Adipose tissue (tissue), 3 donors: ENCODE results near the gene MEAF6. TPM values are rescaled to one million over a fixed set of nuclear protein-coding genes. Genes with fewer than 3 reads are reported as not detected.

Source experiments
- H3K27ac ChIP-seq: one replicate; pipeline ENCODE4 v1.5.1; 2013; ENCODE audit warnings: low read depth, low read length
- WGBS, 3 donors: extraction: QIAGEN DNeasy Blood & Tissue Kit; methylation state at CpG; one replicate each; pipeline ENCODE4 v1.1.7; 2013; 5-methylcytosine and 5-hydroxymethylcytosine counted together
- polyA plus RNA-seq, 3 donors: library from polyadenylated mRNA; stranded (reverse); fragments of 200-250 nt; gene quantifications; one replicate each; pipeline ENCODE4 v1.2.3, GENCODE V29; 2013
- donor health status: healthy with polysubstance abuse.
- donor health status: Bipolar disorder and iron deficiency.
- donor health status: healthy.

The MEAF6 gene
- polyA plus RNA-seq, 3 donors, result 27.6 to 57.4 (median 32.1) TPM

DNA sequence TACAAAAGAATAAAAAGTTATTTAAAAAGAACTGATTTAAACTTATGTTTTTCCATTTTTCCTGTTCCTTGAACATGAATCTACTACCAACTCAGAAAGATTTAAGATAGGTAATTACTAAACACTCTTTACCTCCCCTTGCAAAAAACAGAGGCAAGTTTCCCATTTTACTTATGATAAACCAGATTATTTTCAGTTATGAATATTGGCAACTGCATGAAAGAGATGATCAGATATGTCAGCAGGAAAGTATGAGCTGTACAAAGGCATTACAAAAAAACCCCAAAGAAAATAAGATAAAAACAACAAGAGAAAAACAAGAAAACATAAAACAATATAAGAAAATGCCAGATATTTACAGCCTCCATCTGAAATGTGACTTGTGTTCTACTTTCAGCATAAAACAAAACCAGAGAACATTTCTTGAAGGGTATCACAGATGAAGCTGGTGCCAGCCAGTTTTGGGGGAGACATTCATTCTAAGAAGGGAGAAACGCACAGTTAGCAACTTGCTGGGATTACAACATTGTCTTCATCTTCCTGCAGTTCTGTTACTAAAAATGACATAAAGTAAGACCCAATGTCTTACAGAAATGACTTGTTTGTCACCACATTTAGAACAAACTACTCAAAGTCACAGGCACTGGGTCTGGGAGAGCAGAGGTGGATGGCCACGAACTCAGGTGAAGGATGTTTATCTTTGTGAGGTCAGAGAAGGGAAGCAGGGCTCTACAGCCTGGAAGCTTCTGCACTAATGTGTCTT lies 21.0 kb downstream of the MEAF6 start:
- 78 to 85% (median 83%) methylated on average over 2 of the region's 2 CpGs for WGBS, 3 donors
- H3K27ac ChIP-seq, result no peak overlapping the region

DNA sequence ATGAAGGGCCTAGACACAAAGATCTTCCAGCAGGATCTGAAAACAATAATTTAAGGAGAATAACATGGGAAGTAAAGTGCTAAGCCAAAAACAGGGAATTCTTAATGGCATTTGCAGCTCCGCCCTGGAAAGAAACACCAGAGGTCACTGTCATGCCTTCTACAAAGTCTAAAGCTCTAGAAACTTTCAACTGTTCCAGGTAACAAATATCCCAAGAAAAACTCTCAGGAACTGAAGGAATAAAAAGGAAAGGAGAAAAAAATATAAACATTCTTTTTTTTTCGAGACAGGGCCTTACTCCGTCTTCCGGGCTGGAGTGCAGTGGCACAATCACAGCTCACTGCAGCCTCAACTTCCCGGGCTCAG lies 27.0 kb downstream of the MEAF6 start:
- no peak overlapping the region for H3K27ac ChIP-seq
- WGBS, 3 donors, result 88 to 89% (median 88%) methylated on average over 5 of the region's 5 CpGs

DNA sequence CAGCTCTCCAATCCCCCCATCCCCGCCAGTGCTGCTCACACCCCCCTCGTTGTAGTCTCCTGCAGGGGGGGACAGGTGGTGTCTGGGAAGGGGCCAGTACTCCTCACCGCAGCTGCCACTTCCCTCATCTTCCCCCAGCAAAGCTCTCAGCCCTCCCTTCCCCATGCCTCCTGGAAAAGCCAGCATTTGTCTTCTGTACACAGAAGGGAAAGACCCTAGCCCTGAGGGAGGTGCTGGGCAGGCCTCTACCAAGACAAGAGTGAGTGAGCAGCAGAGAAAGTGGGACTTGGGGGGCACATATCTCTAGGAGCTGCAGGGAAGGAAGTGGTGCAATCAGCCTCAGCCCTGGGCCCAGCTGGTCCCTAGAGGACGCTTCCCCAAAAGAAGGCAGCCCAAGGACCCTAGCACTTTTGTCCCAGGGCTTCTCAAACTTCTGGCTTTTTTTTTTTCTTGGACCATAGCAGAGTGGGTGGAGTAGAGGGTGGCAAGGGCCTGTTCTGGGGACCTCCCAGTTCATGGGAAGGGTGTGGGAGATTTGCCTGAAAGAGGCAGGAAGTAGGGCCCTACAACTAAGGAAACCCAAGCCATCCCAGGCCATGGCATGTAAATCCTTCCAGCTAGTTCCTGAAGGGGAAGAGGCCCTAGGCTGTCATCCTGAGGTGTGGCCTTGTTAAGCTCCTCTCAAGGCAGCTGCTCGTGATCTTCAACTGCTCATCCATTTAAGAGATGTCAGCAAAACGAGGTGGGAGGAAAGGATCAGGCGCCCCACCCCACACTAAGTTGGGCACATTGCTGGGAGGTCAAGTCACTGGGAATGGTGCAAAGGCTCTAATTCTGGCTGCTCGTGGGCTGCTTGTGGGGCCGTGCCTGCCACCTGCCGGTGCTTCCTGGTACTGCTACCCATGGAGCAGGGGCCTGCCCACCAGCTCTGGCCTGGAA lies 27.6 kb downstream of the MEAF6 start:
- WGBS, 3 donors, result 15 to 23% (median 16%) methylated on average over 10 of the region's 10 CpGs
- no peak overlapping the region for H3K27ac ChIP-seq

DNA sequence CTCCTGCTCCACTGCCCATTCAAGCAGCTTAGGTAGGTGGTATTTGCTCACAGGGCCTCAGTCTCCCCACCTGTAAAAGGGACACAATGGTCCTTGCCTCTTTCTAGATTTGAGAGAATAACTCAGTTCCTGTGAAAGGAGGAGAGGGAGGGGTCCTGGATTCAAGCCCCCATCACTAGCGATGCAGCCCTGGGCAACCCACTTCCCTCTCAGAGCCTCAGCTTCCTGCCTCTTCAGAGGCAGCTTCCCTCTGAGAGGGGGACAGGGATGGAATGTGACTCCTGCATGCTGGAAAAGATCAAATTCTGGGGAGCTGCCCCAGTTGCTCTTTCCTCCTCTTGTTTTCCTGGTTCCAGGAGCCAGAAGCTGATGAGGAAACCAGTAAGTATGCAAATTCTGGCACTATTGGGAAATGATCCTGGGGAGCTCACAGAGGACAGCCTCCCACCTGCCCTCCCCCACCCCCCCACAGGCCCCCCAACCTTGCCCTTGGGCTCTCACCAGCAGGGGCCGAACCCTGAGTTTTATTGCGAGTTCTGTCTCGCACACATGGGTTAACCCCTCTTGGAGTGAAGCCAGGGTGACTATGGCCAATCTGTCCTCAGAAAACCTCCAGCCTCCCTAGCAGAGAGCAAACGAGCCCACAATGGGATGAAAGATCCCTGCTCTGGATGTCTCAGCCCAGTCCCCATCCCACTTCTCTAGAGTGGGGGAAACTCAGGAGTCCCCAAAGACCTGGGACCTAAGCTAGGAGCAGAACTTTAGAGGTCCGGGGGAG lies 28.5 kb downstream of the MEAF6 start:
- no peak overlapping the region for H3K27ac ChIP-seq
- whole genome bisulfite sequencing, 3 donors, result 32 to 58% (median 33%) methylated on average over 6 of the region's 6 CpGs

DNA sequence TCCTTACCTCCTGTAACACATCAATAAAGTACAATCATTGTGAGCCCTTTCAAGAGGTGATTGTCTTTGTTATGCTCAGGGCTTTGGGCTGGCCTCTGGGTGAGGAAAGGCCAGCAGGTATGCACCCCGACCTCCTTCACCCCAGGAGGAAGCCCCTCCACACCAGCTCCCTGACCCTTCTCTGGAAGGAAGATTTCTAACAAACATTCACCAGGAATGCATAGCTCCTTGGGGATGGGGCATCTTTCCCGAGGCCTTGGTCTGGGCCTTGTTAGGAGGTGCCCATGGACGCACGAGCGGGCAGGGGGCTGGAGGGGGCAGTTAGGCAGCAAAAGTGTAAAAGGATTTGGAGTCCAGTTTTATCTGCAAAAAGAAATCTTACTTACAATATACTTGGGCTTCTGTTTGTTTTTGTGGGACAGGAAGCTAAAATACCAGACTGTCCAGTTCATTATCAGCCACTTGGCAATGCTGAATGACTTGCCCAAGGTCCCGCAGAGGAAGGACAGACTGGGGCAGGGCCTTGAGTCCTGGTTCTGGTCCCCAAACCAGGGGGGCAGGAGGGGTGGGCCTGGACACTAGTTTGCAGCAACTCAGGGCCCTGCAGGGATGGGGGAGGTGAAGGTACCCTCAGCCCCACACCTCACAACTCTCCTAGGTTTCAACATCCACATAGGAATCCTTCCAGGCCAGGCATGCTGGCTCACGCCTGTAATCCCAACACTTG lies 30.1 kb downstream of the MEAF6 start:
- H3K27ac ChIP-seq, result no peak overlapping the region
- 48 to 86% (median 84%) methylated on average over 7 of the region's 7 CpGs for WGBS, 3 donors

DNA sequence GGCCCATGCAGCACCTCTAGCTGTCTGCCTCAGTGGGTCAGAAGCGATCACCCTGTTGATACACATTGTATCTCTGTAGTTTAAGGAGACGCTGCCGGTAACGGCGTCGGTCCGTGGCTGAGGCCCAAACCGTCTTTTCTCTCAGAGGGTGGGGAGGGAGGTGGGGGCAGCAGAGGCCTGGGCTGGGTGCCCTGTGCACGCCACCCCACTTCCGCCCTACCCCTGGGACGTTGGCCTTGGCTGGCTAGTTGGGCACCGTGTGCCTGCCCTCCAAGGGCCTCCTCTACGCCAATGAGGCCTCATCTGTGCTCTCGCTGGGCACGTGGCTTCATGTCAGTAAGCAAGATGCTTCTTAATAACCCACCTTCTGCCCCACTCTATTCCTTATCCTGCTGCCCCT lies 30.8 kb downstream of the MEAF6 start:
- WGBS, 3 donors, result 76 to 85% (median 82%) methylated on average over 15 of the region's 15 CpGs
- no peak overlapping the region for H3K27ac ChIP-seq

DNA sequence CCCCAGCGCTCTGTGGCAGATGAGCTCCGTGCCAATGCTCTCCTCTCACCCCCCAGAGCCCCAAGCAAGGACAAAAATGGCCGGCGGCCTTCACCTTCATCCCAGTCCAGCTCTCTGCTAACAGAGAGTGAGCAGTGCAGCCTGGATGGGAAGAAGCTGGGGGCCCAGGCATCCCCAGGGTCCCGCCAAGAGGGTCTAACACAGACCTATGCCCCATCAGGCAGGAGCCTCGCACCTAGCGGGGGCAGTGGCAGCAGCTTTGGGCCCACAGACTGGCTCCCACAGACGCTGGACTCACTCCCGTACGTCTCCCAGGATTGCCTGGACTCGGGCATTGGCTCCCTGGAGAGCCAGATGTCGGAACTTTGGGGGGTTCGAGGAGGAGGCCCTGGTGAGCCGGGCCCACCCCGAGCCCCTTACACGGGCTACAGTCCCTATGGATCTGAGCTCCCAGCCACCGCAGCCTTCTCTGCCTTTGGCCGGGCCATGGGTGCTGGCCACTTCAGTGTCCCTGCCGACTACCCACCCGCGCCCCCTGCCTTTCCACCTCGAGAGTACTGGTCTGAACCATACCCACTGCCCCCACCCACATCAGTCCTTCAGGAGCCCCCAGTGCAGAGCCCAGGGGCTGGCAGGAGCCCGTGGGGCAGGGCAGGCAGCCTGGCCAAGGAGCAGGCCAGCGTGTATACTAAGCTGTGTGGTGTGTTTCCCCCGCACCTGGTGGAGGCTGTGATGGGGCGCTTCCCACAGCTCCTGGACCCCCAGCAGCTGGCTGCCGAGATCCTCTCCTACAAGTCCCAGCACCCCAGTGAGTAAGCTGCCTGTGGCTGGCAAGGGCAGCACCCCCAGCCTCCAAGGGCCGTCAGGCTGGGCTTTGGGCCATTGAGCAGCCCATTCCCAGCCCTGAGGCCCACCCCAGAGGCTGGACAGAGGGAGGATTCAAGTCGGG lies 31.5 kb downstream of the MEAF6 start:
- 88 to 93% (median 89%) methylated on average over 27 to 29 of the region's 29 CpGs for WGBS, 3 donors
- no peak overlapping the region for H3K27ac ChIP-seq

DNA sequence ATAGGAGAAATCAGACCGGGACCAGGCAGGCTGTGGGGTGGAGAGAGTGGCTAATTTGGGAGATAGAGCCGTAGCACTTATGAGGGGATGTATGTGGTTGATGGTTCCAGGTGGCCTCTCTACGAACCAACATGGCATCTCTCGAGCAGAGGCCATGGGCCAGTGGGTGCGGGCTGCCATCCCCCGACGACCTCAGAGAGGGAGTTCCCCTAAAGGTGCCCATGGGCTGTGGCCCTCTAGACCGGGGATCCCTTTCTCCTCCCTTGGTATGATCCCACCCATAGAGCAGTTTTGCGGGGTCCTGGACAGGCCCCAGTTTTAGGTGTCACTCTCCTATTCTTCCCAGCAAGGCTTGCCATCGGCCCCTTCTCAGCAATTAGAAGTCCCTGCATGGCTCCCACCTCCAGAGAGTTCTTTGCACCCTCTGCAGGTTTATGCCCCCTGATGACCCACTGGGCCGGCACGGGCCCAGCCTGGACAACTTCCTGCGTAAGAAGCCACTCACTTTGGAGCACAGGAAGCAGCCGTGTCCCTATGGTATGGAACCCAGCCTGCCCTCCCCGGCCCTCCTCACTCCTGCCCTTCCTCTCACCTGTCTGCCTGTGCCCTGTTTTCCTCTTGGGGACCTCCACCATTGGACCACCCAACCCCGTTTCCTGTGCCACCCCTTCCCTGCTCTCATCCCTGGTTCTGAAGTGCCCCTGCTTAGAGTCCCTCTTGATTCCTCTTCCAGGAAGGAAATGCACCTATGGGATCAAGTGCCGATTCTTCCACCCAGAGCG lies 32.4 kb downstream of the MEAF6 start:
- no peak overlapping the region for H3K27ac ChIP-seq
- 86 to 93% (median 89%) methylated on average over 18 of the region's 18 CpGs for WGBS, 3 donors

DNA sequence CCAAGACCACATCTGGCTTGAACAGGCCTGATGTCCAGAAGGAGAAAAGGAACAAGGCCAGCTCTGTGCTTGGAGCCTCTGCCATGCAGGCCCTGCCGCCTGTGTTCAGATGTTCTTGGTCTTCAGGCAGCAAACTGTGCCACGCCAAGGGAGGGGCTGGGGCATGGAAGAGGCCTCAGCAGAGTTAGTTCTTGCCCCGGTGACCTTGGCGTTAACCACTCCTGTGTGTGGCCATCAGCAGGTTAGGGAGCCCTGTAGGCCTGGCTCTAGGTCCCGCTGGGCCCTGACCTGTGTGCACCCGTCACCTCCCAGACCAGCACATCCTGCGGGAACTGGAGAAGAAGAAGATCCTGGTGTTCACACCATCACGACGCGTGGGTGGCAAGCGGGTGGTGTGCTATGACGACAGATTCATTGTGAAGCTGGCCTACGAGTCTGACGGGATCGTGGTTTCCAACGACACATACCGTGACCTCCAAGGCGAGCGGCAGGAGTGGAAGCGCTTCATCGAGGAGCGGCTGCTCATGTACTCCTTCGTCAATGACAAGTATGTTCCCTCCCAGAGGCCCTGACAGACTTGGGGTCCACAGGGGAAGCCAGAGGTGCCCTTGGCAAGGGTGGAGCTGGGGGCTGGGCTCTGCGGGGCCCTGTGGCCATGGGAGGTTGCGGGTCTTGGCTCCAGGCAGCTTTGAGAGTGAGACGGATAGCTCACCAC lies 33.1 kb downstream of the MEAF6 start:
- 80 to 91% (median 82%) methylated on average over 26 of the region's 26 CpGs for WGBS, 3 donors
- H3K27ac ChIP-seq, result no peak overlapping the region

DNA sequence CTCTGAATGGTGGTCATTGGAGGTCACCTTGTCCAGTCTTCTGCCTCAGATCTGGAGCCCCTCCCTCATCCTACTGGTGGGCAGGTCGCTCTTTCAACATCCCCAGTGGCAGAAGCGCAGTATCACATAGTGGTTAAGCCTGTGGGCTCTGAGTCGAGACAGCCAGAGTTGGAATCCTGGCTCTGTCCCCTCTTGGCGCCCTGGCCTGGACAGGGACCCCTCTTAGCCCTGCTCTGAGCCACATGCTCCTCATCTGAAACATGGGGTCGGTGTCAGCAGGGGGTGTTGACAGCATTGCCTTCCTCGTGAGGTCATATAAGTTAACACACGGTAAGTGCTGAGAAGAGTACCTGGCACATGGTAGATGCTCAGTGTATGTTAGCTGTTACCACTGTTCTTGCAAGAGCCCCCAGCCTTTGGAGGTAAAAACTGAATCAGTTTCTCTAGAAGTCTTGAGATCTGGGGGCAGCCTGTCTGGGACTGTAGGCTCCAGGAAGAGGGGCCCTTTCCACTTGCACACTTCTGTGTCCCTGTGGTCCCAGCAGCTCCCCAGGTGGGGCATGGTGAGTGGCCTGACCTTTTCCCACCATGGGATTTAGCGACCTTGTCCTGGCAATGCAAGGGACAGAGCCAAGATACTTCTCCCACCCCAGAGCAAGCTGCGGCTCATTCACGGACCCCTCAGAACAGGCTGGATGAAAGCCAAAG lies 33.8 kb downstream of the MEAF6 start:
- WGBS, 3 donors, result 78 to 85% (median 82%) methylated on average over 10 of the region's 10 CpGs

DNA sequence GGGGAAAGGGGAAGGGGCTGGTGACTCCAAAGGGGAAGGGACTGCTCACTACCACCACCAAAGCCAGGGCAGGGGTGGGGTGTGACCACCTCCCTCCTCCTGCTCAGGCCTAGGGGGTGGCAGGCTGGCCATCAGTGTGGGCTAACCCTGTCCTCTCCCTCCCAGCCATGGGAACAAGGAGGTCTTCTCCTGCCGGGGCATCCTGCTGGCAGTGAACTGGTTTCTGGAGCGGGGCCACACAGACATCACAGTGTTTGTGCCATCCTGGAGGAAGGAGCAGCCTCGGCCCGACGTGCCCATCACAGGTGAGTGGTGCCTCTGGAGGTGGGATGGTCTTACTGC lies 34.5 kb downstream of the MEAF6 start:
- 63 to 83% (median 70%) methylated on average over 4 to 5 of the region's 5 CpGs for WGBS, 3 donors
- H3K27ac ChIP-seq, result no peak overlapping the region

More for the DNA sequence above, 33.8 kb downstream of the MEAF6 start:
- no peak overlapping the region for H3K27ac ChIP-seq

DNA sequence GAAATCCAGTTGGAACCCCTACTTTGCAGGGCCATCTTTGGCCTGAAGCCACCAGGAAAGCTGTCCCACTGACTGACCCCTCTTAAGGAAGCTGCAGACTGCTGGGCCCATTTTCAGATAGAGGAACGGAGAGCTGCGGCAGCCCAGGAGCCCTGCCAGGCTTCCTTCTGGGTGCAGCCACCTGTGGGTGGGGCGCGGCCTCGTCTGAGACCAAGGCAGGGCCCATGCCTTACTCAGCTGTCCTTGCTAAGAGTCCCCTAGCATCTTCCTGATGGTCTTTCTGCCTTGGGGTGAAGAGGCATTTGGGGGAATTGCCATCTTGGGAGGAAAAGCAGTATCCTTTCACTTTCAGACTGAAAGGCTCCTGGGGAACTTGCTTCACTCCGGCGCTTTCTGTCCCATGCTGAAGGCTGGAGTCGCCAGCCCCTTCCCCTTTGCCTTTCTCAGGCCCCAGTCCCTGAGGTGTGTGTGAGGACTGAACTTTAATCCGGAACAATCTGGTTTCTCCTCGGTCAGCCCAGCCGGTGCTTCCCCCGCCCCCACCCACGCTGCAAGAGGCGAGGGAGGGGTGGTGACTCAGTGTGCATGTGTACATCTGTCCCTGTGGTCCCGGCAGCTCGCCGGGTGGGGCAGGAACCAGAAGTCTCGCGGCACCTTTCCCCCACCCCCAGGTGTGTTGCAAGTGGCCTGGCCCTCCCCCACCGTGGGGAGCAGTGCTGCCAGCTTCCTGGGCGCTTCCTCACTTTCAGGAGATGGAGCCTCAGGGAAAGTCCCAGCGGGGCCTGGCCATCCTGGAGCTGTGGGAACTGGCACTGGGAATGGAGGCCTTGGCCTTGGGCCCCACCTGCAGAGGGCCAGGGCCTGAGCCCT lies 35.1 kb downstream of the MEAF6 start:
- WGBS, 3 donors, result 10 to 15% (median 11%) methylated on average over 21 to 22 of the region's 22 CpGs
- no peak overlapping the region for H3K27ac ChIP-seq

DNA sequence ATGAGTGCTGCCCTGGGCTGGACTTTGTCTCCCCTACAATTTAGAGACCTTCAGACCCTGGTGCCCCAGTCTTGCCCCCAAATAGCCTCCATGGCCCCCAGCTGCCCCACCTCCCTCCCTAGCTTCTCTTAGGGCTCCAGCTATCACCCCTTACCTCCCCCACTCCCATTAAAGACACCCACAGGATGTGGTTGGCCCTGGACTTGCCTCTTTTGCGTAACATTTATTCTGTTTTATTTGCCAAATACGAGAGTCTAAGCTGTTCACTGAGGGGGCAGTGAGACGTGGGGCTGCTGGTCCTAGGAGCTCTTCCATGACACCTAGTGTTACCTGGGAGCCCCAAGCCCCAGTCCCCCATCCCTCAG lies 35.7 kb downstream of the MEAF6 start:
- 11 to 26% (median 23%) methylated on average over 3 of the region's 3 CpGs for WGBS, 3 donors
- H3K27ac ChIP-seq, result no peak overlapping the region

DNA sequence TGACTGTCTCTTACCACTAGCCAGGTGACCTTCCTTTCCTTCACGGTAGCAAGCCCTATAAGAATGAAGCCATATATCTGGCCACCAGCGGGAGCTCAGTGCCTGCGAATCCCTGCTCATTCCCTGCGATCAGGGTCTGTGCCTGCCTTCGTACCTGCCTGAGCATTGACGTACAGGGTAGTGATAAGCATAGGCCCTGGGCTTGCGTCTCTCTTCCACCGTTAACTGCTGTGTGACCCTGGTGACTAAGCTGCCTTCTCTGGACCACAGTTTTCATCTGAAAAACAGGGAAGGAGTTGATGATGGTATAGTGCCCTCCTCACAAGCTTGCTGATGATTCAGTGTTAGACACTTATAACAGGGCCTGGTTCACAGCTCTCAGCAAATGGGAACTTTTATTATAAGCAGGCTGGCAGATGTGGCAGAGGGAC lies 36.1 kb downstream of the MEAF6 start:
- no peak overlapping the region for H3K27ac ChIP-seq
- WGBS, 3 donors, result 68 to 84% (median 79%) methylated on average over 8 of the region's 8 CpGs

DNA sequence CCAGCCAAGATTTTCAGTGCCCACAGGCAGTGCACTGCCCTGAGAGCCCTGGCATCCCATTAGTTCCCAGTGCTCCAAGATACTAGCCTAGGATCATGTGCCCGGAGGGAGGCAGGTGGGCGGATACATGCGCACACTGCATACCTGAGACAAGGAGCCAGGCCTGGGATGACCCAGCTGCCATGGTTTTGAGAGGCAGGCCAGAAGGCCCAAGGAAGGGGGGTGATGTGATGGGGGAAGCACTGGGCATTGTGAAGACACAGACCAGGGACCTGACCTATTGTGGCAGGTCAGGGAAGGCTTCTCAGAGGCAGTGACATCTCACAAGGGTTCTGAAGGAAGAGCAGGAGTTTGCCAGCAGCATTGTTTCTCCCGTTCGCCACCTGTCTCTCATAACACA lies 36.6 kb downstream of the MEAF6 start:
- H3K27ac ChIP-seq, result no peak overlapping the region
- 82 to 93% (median 84%) methylated on average over 5 of the region's 5 CpGs for WGBS, 3 donors
